GM13977 (cell line): ENCODE measurements around the gene SRRM5.

Source experiments
- DNase-seq: peaks from one replicate; pipeline ENCODE4 v3.0.0; 2012; ENCODE audit warnings: low spot score
- in situ Hi-C: fragments of 300-500 bp; cut with MboI; formaldehyde crosslinking; loops from one replicate; pipeline ENCODE4 v1.12.0; 2022; ENCODE audit warnings: low sequenced_read_pairs, low pct_unique_long_range_greater_than_20kb, mixed read lengths, inconsistent platforms; ENCODE audit not compliant: unreplicated experiment
- TF ChIP-seq, protein P1 (sequence below): IDR thresholded peaks from 2 replicates; pipeline ENCODE4 v1.5.1; 2012; ENCODE audit warnings: mild to moderate bottlenecking, control low read depth; ENCODE audit not compliant: insufficient read depth; ENCODE audit errors: extremely low read depth, missing control alignments

Gene SRRM5

DNA sequence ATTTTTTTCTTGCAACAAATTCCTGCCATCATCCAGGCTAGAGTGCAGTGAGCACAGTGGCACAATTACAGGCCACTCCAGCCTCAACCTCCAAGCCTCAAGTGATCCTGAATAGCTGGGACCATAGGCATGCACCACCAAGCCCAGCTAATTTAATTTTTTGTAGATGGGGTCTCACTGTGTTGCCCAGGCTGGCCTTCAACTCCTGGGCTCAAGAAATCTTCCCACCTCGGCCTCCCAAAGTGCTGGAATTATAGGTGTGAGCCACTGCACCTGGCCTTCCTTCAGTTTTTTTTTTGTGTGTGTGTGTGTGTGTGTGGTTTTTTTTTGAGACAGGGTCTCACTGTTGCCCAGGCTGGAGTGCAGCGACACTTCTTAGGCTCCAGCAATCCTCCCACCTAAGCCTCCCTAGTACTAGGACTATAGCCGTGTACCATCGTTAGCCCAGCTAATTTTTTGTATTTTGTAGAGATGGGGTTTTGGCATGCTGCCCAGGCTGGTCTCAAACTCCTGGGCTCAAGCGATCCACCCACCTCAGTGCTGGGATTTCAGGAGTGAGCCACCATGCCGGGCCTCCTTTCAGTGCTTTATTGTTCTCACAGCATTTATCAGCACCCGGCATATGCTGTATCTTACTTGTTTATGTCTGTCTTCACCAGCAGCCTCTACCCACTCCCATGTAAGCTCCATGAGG, 5.9 kb upstream of the SRRM5 start:
- DNase-seq, result no peak
- in situ Hi-C loops, result no loop called here
- TF ChIP-seq, protein P1, sequence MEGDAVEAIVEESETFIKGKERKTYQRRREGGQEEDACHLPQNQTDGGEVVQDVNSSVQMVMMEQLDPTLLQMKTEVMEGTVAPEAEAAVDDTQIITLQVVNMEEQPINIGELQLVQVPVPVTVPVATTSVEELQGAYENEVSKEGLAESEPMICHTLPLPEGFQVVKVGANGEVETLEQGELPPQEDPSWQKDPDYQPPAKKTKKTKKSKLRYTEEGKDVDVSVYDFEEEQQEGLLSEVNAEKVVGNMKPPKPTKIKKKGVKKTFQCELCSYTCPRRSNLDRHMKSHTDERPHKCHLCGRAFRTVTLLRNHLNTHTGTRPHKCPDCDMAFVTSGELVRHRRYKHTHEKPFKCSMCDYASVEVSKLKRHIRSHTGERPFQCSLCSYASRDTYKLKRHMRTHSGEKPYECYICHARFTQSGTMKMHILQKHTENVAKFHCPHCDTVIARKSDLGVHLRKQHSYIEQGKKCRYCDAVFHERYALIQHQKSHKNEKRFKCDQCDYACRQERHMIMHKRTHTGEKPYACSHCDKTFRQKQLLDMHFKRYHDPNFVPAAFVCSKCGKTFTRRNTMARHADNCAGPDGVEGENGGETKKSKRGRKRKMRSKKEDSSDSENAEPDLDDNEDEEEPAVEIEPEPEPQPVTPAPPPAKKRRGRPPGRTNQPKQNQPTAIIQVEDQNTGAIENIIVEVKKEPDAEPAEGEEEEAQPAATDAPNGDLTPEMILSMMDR, result no peak

- in situ Hi-C loops, result no loop called here
- TF ChIP-seq, protein P1, result no peak
- DNase-seq, result no peak
Measured at GRCh38 chr19:43606569-43607229, 5.2 kb upstream of the SRRM5 start.

DNA sequence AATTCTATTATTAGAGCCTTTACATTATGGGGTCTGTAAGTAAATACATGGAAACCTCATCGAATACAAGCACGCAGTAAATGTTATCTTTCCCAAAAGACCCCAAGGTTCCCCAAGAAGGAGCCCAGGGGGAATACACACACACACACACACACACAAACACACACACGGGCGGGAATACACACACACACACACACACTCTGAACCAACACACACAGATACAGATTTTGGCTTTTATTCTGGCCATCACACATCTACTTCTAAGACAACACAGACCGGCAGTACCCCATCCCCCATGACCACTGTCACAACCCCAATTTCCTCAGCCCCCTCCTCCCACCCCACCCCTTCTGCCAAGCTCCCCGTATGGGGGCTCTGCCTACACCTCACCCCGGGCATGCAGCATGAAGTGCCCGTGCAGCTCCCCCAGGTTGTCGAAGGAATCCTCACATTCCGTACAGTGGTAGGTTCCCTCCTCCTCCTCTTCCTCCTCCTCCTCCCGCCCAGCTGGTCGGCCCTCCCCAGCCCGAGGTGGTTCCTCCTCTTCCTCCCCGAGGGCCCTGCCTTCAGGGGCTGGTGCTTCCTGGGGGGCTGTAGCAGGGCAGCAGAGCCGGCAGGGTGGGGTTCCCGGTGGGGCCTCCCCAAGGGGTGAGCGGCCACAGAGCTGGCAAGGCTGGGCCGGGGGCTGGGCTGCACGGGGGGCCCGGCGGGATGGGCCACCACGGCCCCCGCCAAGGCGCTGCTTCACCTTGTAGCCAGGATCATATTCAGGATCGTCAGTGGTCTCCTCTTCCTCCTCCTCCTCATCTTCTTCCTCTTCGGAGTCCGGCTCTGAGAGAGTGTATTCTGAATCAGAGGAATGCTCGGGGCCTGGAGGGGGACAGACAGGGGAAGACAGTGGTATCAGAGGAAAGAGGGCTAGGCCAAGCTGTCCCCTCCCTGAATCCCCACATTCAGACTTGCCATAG, 4.4 kb upstream of the SRRM5 start:
- DNase-seq, result no peak
- in situ Hi-C loops, result no loop called here
- TF ChIP-seq, protein P1, result no peak

DNA sequence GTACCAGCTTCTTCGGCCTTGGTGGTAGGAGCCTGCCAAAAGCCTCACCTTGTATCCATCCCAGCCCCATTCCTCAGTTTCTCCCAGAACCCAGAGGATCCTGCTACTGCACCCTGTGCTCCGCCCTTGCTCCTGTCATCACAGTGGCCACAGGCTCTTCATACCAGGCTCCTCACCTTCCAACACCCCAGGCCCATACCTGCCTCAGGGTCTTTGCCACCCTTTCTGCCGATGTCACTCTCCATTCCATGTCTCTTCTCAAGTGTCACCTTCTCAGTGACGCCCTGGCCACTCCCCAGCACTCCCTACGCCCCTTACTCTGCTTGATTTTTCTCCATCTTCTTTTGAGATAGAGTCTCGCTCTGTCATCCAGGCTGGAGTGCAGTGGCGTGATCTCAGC, 2.0 kb upstream of the SRRM5 start:
- in situ Hi-C loops, result no loop called here
- TF ChIP-seq, protein P1, result no peak
- no peak for DNase-seq

DNA sequence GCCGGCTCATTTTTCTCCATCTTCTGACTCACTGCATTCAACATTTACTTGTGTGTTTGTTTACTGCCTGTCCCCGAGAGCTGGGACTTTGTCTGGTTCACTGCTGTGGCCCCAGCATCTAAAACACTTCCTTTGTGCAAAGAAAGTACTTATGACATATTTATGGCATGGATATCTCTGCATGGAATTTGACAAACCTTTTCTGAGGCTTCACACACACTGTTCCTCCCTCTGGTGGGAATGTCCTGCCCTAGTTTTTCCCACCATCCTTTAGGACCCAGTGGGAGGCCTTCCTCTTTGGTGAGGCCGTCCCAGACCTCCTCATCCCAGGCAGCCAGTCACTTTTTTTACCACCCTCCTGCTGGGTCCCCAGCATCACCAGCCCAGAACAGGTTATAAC, 1.4 kb upstream of the SRRM5 start:
- DNase-seq, result no peak
- in situ Hi-C loops, result no loop called here
- TF ChIP-seq, protein P1, result no peak

DNA sequence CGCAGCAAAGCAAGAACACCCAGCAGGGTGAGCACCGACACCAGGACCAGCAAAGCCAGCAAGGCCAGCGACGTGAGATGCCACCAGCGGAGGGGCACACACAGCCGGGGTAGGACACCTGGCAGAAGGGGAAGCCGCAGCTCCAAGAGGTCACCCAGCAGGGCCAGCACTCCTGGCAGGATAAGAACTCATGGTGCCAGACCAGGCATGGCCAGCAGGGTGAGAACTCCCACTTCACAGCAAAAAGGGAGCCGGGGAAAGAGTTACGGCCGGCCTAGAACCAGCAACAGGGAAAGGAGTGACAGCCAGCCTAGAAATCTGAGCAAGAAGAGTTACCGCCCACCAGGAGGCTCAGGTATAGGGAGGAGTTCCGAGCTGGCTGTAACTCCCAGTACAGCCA, 486 bp downstream of the SRRM5 start:
- in situ Hi-C loops, result no loop called here
- no peak for DNase-seq
- TF ChIP-seq, protein P1, result no peak
